ENCODE measurements around the gene FAM13A.

- TF ChIP-seq CTCF (IDR thresholded peaks at IDR 0.05 in 8 of 11, conservative IDR thresholded peaks at IDR 0.05 in 3 of 11) (no peak), POLR2AphosphoS5 (IDR thresholded peaks at IDR 0.05) (no peak)
Measured at GRCh38 chr4:89055157-89056080, 1.6 kb downstream of the FAM13A start.
